Measurements from ENCODE around the gene ZNF845. TPM values are rescaled to one million over a fixed set of nuclear protein-coding genes. Genes with fewer than 3 reads are reported as not detected.

ZNF845 gene
- total RNA-seq, 1 experiment from 2014 or later: 18.5 TPM

DNA sequence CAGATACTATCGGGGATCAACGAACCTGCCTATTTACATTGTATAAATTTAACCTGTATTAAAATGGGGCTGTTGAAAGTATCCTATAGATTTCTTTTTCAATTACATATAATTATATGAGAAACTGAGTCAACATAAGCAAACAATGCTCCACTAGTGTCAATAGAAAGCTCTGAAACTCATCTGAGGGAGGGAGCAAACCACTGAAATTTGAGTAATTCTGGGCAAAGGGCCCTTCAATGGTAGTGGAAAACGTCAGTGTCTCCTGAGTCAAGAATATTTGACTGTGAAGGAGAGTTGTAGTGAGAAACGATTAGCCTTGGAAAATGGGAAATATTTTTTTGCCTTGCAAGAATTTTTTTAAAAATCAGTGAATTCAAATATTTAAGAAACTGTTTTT lies 48.5 kb upstream of the ZNF845 start:
- no peak for DNase-seq (ENCODE audit: low spot score)
- H3K27ac Mint-ChIP-seq: no peak overlapping the region
- H3K9me3 Mint-ChIP-seq: peaks cover 25% of the 10 kb centered on the region
- POLR2A ChIA-PET: no interaction called here
- H3K36me3 Mint-ChIP-seq: peaks cover 3% of the 10 kb centered on the region; the same call in 1 of the 2 replicates
- H3K4me3 Mint-ChIP-seq: no peak overlapping the region
- H3K4me1 Mint-ChIP-seq: no peaks in the 10 kb centered on the region
- peaks cover 4% of the 10 kb centered on the region; the same call in 1 of the 2 replicates for H3K27me3 Mint-ChIP-seq (ENCODE audit: low read depth)
- CTCF ChIA-PET: no interaction called here
- no peak for ATAC-seq
- no peak for TF ChIP-seq RORB (CRISPR knock-in tag; IDR thresholded peaks at IDR 0.05)
- no peak for TF ChIP-seq JUN (CRISPR knock-in tag; IDR thresholded peaks at IDR 0.05)
- no peak for TF ChIP-seq HMGA2 (CRISPR knock-in tag; IDR thresholded peaks at IDR 0.05)
- TF ChIP-seq, protein P1, sequence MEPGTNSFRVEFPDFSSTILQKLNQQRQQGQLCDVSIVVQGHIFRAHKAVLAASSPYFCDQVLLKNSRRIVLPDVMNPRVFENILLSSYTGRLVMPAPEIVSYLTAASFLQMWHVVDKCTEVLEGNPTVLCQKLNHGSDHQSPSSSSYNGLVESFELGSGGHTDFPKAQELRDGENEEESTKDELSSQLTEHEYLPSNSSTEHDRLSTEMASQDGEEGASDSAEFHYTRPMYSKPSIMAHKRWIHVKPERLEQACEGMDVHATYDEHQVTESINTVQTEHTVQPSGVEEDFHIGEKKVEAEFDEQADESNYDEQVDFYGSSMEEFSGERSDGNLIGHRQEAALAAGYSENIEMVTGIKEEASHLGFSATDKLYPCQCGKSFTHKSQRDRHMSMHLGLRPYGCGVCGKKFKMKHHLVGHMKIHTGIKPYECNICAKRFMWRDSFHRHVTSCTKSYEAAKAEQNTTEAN (CRISPR knock-in tag; IDR thresholded peaks at IDR 0.05): no peak
- no peak for TF ChIP-seq TCF7 (CRISPR knock-in tag; IDR thresholded peaks at IDR 0.05; ENCODE audit: low read depth)
- TF ChIP-seq, protein P2, sequence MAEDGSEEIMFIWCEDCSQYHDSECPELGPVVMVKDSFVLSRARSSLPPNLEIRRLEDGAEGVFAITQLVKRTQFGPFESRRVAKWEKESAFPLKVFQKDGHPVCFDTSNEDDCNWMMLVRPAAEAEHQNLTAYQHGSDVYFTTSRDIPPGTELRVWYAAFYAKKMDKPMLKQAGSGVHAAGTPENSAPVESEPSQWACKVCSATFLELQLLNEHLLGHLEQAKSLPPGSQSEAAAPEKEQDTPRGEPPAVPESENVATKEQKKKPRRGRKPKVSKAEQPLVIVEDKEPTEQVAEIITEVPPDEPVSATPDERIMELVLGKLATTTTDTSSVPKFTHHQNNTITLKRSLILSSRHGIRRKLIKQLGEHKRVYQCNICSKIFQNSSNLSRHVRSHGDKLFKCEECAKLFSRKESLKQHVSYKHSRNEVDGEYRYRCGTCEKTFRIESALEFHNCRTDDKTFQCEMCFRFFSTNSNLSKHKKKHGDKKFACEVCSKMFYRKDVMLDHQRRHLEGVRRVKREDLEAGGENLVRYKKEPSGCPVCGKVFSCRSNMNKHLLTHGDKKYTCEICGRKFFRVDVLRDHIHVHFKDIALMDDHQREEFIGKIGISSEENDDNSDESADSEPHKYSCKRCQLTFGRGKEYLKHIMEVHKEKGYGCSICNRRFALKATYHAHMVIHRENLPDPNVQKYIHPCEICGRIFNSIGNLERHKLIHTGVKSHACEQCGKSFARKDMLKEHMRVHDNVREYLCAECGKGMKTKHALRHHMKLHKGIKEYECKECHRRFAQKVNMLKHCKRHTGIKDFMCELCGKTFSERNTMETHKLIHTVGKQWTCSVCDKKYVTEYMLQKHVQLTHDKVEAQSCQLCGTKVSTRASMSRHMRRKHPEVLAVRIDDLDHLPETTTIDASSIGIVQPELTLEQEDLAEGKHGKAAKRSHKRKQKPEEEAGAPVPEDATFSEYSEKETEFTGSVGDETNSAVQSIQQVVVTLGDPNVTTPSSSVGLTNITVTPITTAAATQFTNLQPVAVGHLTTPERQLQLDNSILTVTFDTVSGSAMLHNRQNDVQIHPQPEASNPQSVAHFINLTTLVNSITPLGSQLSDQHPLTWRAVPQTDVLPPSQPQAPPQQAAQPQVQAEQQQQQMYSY (CRISPR knock-in tag; IDR thresholded peaks at IDR 0.05): no peak
- no peak for TF ChIP-seq CREM (CRISPR knock-in tag; IDR thresholded peaks at IDR 0.05)
- TF ChIP-seq, protein P3, sequence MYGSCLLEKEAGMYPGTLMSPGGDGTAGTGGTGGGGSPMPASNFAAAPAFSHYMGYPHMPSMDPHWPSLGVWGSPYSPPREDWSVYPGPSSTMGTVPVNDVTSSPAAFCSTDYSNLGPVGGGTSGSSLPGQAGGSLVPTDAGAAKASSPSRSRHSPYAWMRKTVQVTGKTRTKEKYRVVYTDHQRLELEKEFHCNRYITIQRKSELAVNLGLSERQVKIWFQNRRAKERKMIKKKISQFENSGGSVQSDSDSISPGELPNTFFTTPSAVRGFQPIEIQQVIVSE (CRISPR knock-in tag; IDR thresholded peaks at IDR 0.05; ENCODE audit: borderline replicate concordance): no peak
- no peak for TF ChIP-seq SP1 (CRISPR knock-in tag; conservative IDR thresholded peaks at IDR 0.05)
- no peak for TF ChIP-seq ZNF671 (CRISPR knock-in tag; IDR thresholded peaks at IDR 0.05)
- TF ChIP-seq ZBTB21 (CRISPR knock-in tag; IDR thresholded peaks at IDR 0.05; ENCODE audit: borderline replicate concordance): no peak
- TF ChIP-seq OVOL2 (CRISPR knock-in tag; IDR thresholded peaks at IDR 0.05; ENCODE audit: borderline replicate concordance): no peak
- TF ChIP-seq, protein P4, sequence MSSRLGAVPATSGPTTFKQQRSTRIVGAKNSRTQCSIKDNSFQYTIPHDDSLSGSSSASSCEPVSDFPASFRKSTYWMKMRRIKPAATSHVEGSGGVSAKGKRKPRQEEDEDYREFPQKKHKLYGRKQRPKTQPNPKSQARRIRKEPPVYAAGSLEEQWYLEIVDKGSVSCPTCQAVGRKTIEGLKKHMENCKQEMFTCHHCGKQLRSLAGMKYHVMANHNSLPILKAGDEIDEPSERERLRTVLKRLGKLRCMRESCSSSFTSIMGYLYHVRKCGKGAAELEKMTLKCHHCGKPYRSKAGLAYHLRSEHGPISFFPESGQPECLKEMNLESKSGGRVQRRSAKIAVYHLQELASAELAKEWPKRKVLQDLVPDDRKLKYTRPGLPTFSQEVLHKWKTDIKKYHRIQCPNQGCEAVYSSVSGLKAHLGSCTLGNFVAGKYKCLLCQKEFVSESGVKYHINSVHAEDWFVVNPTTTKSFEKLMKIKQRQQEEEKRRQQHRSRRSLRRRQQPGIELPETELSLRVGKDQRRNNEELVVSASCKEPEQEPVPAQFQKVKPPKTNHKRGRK (CRISPR knock-in tag; IDR thresholded peaks at IDR 0.05; ENCODE audit: borderline replicate concordance): no peak
- TF ChIP-seq ZNF396 (CRISPR knock-in tag; IDR thresholded peaks at IDR 0.05; ENCODE audit: borderline replicate concordance): no peak
- TF ChIP-seq, protein P5, sequence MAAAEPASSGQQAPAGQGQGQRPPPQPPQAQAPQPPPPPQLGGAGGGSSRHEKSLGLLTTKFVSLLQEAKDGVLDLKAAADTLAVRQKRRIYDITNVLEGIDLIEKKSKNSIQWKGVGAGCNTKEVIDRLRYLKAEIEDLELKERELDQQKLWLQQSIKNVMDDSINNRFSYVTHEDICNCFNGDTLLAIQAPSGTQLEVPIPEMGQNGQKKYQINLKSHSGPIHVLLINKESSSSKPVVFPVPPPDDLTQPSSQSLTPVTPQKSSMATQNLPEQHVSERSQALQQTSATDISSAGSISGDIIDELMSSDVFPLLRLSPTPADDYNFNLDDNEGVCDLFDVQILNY (CRISPR knock-in tag; IDR thresholded peaks at IDR 0.05): no peak
- TF ChIP-seq ZNF219 (CRISPR knock-in tag; IDR thresholded peaks at IDR 0.05; ENCODE audit: borderline replicate concordance): no peak

DNA sequence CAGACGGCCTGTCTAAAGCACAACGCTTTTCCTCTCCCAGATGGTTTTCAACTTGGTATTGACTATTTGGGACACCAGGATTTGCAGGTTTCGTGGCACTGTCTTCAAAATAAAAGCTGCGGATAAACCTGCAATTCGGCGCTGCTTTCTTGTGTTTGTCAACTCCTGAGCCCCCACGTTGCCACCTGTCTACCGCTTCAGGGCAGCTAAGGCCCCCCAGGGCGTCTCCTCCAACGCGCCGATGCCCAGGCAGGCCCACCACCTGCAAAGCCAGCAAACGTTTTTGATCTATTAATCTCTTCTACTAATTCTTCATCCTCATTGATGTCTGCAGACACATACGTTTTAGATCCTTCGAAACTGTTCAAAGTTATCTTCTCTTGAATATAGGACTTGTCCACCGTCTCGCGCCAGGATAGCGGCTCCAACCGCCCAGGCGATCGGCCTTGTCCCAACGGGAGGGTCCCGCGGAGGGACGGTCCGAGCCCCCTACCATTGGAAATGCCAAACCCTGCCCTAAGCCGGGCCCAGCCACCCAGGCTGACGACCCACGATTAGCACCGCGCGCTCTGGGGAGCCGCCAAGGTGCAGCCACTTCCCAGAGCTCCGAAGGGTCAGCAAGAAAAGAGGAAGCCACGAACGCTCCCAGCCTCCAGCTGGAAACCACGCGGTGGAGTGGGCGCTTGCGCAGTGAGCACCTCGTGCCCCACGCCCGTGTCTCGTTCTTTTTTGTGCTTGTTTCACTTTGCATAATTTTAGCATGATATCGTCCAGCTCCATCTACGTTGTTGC lies 42.6 kb upstream of the ZNF845 start:
- no peak overlapping the region for H3K4me3 Mint-ChIP-seq
- H3K27ac Mint-ChIP-seq: no peak overlapping the region
- DNase-seq (ENCODE audit: low spot score): no peak
- peaks cover 70% of the 10 kb centered on the region for H3K9me3 Mint-ChIP-seq
- POLR2A ChIA-PET: no interaction called here
- H3K36me3 Mint-ChIP-seq: peaks cover 36% of the 10 kb centered on the region
- H3K4me1 Mint-ChIP-seq: no peaks in the 10 kb centered on the region
- CTCF ChIA-PET: no interaction called here
- peaks cover 4% of the 10 kb centered on the region for H3K27me3 Mint-ChIP-seq (ENCODE audit: low read depth)
- ATAC-seq: no peak
- TF ChIP-seq, protein P1 (CRISPR knock-in tag; IDR thresholded peaks at IDR 0.05): no peak
- TF ChIP-seq, protein P4 (CRISPR knock-in tag; IDR thresholded peaks at IDR 0.05; ENCODE audit: borderline replicate concordance): no peak
- TF ChIP-seq ZNF423 (CRISPR knock-in tag; IDR thresholded peaks at IDR 0.05) (no peak), OVOL2 (CRISPR knock-in tag; IDR thresholded peaks at IDR 0.05; ENCODE audit: borderline replicate concordance) (no peak), NR3C1 (CRISPR knock-in tag; conservative IDR thresholded peaks at IDR 0.05; ENCODE audit: low read depth) (no peak), HMGA2 (CRISPR knock-in tag; IDR thresholded peaks at IDR 0.05) (no peak), ZNF121 (CRISPR knock-in tag; IDR thresholded peaks at IDR 0.05) (no peak)
- TF ChIP-seq, protein P6, sequence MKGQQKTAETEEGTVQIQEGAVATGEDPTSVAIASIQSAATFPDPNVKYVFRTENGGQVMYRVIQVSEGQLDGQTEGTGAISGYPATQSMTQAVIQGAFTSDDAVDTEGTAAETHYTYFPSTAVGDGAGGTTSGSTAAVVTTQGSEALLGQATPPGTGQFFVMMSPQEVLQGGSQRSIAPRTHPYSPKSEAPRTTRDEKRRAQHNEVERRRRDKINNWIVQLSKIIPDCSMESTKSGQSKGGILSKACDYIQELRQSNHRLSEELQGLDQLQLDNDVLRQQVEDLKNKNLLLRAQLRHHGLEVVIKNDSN (CRISPR knock-in tag; IDR thresholded peaks at IDR 0.05): no peak
